Measurements from ENCODE around the gene FGF11.

Gene FGF11

DNA sequence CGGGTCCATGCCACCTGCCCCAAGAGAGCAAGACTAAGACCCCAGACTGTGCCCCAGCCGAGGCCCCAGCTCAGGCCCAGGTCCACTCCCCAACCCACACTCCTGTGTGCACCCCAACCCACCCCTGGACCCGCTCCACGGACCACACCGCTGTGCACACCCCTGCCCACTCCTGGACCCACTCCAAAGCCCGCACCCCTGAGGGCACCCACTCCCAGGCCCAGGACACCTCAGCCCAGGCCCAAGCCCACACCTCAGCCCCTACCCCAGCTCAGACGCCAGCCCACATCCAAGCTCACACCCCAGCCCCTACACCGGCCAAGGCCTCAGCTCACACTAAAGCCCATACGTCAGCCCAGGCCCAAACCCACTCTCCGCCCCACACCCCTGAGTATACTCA is 9.6 kb upstream of the FGF11 start:
- ATAC-seq (replicated peaks) (no peak), DNase-seq (no peak)
- no peaks in the 10 kb centered on the region for H3K9me3 Mint-ChIP-seq
- H3K27me3 Mint-ChIP-seq: no peaks in the 10 kb centered on the region
- no peak overlapping the region for H3K27ac Mint-ChIP-seq
- H3K4me1 Mint-ChIP-seq (ENCODE audit: low read depth in 2 of 2): no peaks in the 10 kb centered on the region
- no peaks in the 10 kb centered on the region for H3K36me3 Mint-ChIP-seq (ENCODE audit: insufficient read depth)
- no peak overlapping the region for H3K4me3 Mint-ChIP-seq

DNA sequence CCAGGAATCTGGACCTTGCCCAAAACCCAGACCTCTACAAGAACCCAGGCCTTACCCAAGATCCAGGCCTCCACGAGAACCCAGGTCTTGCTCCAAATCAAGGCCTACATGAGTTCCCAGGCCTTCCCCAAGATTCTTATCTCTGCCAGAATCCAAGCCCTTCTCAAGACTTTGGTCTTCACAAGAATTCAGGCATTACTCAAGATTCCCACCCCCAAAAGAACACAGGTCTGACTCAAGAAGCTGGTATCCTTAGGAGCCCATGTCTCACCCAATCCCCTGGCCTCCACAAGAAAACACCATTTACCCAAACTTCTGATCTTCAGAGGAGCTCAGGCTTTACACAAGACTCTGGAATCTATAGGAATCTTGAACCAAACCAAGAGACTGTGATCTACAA is 8.1 kb upstream of the FGF11 start:
- DNase-seq: no peak
- H3K4me1 Mint-ChIP-seq (ENCODE audit: low read depth in 2 of 2): peaks cover 9 to 12% of the 10 kb centered on the region in 2 donors

DNA sequence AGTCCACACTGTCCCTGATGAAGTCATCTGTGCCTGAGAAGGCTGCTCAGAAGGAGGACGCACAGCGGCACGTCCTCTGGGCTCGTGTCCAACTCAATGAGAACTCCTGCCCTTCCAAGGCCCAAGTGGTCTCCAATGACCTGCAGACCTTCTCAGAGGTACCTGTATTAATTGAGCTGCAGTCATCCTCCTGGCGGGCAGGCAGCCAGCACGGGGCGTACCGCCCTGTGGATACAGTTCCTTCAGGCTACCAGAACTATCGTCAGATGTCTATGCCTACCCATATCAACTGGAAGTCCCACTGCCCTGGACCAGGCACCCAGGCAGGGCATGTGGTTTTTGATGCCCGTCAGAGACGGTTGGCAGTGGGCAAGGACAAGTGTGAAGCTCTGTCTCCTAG is 7.0 kb upstream of the FGF11 start:
- ATAC-seq (replicated peaks): no peak
- Mint-ChIP-seq H3K4me1 (ENCODE audit: low read depth in 2 of 2) (peaks cover 16 to 19% of the 10 kb centered on the region in 2 donors), H3K36me3 (ENCODE audit: insufficient read depth) (peaks cover 21% of the 10 kb centered on the region), H3K4me3 (no peak overlapping the region), H3K9me3 (no peaks in the 10 kb centered on the region), H3K27me3 (no peaks in the 10 kb centered on the region), H3K27ac (no peak overlapping the region)
- no peak for DNase-seq

More for the DNA sequence above, 8.1 kb upstream of the FGF11 start:
- H3K27ac Mint-ChIP-seq: no peak overlapping the region
- no peaks in the 10 kb centered on the region for H3K27me3 Mint-ChIP-seq
- peaks cover 10% of the 10 kb centered on the region for H3K36me3 Mint-ChIP-seq (ENCODE audit: insufficient read depth)
- no peak for ATAC-seq (replicated peaks)
- no peak overlapping the region for H3K4me3 Mint-ChIP-seq
- H3K9me3 Mint-ChIP-seq: no peaks in the 10 kb centered on the region

DNA sequence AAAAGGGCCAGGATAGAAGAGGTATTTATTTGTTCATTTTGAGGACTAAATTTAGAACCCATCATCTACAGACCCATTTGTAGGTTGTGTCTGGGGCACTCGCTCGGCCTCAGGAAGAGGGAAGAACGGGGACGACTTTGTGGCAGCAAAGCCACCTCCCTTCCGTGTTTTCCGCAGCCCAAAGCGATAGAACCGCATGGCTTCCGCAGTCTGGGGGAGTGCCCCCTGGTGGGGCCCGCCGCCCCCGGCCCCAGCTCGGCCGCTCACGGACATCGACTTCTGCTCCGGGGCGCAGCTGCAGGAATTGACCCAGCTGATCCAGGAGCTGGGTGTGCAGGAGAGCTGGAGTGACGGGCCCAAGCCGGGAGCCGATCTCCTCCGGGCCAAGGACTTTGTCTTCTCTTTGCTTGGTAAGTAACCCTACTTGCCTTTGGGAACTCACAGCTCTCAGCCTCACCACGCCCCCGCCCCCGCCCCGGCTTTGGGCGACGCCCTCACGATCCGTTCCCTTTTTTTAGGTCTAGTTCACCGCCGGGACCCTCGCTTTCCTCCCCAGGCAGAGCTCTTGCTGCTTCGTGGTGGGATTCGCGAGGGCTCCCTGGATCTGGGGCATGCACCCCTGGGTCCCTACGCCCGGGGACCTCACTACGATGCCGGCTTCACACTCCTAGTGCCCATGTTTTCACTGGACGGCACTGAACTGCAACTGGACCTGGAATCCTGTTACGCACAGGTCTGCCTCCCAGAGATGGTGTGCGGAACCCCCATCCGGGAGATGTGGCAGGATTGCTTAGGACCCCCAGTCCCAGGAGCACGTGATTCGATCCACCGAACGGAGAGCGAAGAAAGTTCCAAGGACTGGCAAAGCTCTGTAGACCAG is 3.4 kb upstream of the FGF11 start:
- Mint-ChIP-seq H3K9me3 (no peaks in the 10 kb centered on the region), H3K4me3 (peak overlapping the region; percentile 93 to 97), H3K36me3 (ENCODE audit: insufficient read depth) (peaks cover 28% of the 10 kb centered on the region), H3K27ac (peak overlapping the region; percentile 90 to 93), H3K27me3 (peaks cover 22 to 34% of the 10 kb centered on the region in 2 donors), H3K4me1 (ENCODE audit: low read depth in 2 of 2) (peaks cover 34 to 41% of the 10 kb centered on the region in 2 donors)
- ATAC-seq (replicated peaks) (peak; percentile 37), DNase-seq (peak; percentile 11 to 41 (median 27))

DNA sequence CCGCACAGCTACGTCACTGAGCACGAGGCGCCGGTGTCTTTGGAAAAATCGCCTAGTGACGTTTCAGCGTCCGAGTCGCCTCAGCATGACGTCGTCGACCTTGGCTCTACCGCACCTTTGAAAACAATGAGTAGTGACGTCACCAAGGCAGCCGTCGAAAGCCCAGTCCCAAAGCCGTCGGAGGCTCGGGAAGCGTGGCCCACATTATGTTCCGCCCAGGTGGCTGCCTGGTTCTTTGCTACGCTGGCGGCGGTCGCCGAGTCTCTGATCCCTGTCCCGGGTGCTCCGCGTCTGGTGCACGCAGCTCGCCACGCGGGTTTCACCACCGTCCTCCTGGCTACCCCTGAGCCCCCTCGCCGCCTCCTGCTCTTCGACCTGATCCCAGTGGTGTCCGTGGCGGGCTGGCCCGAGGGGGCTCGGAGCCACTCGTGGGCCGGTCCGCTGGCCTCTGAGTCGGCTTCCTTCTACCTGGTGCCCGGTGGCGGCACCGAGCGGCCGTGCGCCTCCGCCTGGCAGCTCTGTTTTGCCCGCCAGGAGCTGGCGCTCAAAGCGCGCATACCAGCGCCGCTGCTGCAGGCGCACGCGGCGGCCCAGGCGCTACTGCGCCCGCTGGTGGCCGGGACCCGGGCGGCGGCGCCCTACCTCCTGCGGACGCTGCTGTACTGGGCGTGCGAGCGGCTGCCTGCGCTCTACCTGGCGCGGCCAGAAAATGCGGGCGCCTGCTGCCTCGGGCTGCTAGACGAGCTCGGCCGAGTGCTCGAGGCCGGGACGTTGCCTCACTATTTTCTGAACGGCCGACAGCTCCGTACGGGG is 2.5 kb upstream of the FGF11 start:
- Mint-ChIP-seq H3K36me3 (ENCODE audit: insufficient read depth) (peaks cover 28% of the 10 kb centered on the region), H3K4me1 (ENCODE audit: low read depth in 2 of 2) (peaks cover 34 to 41% of the 10 kb centered on the region in 2 donors), H3K27me3 (peaks cover 29 to 43% of the 10 kb centered on the region in 2 donors), H3K27ac (peak overlapping the region; percentile 68 to 93), H3K9me3 (no peaks in the 10 kb centered on the region), H3K4me3 (peak overlapping the region; percentile 93 to 97)
- ATAC-seq (replicated peaks): peak; percentile 65
- peak; percentile 72 to 82 (median 78) for DNase-seq

DNA sequence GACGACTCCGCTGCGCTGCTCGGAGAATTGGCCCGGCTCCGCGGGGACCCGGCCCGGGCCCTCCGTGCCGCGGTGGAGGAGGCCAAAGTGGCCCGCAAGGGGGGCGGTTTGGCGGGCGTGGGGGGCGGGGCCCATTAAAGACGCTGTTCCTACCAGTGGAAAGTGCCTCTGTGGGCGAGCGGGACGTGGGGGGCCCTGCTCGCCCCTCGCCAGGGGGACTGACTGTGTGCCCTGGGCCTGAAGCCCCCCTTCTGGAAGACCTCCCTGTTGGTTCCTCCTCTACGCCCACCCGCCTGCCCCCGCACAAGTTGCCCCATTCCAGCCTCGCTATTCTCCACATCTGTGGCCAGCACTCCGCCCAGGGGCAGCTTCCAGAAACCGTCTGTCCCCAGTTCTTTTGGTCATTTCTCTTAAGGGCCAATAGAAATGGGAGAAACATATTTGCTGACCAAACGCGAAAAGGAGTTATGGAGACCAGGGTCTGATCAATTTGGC is 1.9 kb upstream of the FGF11 start:
- H3K4me3 Mint-ChIP-seq: peak overlapping the region; percentile 93 to 97
- no peak for DNase-seq
- peaks cover 34 to 41% of the 10 kb centered on the region in 2 donors for H3K4me1 Mint-ChIP-seq (ENCODE audit: low read depth in 2 of 2)
- peaks cover 28% of the 10 kb centered on the region for H3K36me3 Mint-ChIP-seq (ENCODE audit: insufficient read depth)
- ATAC-seq (replicated peaks): no peak
- H3K9me3 Mint-ChIP-seq: no peaks in the 10 kb centered on the region
- H3K27me3 Mint-ChIP-seq: peaks cover 35 to 49% of the 10 kb centered on the region in 2 donors
- peak overlapping the region in 1 of 2 donors; percentile 93 for H3K27ac Mint-ChIP-seq

DNA sequence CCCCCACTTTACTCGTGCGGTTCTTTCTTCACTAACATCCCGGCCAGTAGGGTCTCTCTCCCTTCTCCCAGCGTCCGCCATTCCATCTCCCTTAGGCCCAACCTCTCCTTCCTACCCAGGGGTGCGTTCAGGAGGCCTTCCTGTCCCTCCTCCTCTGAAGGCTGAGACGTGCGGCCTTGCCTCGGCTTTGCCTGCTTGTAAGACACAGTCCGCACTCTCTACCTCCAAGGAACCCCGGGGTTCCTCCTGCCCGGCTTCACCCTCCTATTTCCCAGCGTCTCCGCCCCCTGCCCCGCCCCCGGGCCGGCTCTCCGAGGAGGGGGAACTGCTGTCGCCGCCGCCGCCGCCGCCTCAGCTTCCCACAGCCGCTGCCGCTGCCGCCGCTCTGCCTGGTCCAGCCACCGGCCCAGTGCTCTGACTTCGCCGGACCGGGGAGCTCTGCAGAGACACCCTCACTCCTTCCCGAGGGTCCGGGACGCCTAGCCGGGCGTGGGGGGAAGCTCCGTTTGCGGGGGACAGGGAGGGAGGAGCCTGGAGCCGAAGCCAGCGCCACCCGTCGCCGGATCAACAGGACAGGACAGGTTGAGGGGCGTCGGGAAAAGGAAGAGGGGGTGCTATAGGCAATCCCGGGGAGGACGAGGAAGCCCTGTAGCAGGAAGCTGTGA is 1.2 kb upstream of the FGF11 start:
- Mint-ChIP-seq H3K4me1 (ENCODE audit: low read depth in 2 of 2) (peaks cover 34 to 41% of the 10 kb centered on the region in 2 donors), H3K9me3 (no peaks in the 10 kb centered on the region), H3K36me3 (ENCODE audit: insufficient read depth) (peaks cover 28% of the 10 kb centered on the region), H3K4me3 (peak overlapping the region; percentile 60 to 76), H3K27me3 (peaks cover 40 to 53% of the 10 kb centered on the region in 2 donors), H3K27ac (peak overlapping the region in 1 of 2 donors; percentile 16)
- peak in 1 of 3 experiments; percentile 12 for DNase-seq
- ATAC-seq (replicated peaks): no peak

DNA sequence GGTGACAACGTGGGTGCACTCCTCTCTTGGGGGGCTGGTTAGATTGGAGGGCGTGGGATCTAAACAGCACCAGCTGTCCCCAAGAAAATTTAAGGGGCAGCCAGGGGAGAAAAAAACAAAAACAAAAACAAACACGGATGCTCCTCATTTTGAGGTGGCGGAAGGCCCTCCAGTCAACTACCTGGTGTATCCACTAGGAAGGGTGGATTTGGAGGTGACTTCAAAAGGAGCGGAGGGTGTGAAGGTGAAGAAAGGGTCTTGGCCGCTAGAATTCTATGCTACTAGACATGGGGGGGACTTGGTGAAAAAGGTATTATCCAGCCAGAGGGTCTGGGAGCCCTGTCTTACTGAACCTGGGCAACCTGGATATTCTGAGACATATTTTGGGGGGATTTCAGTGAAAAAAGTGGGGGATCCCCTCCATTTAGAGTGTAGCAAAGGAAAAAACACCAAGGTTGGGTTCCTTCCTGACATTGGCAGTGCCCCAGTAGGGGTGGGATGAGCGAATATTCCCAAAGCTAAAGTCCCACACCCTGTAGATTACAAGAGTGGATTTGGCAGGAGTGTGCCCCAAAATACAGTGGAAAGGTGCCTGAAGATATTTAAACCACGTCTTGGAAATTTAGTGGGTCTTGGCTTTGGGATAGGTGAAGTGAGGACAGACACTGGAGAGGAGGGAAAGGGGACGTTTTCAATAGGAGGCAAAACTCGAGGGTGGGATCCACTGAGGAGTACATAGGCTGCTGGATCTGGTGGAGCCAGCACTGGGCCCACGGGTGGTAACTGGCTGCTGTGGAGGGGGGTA is 454 bp upstream of the FGF11 start:
- Mint-ChIP-seq H3K9me3 (no peaks in the 10 kb centered on the region), H3K36me3 (ENCODE audit: insufficient read depth) (peaks cover 30% of the 10 kb centered on the region), H3K27ac (peak overlapping the region in 1 of 2 donors; percentile 16), H3K27me3 (peaks cover 47 to 61% of the 10 kb centered on the region in 2 donors), H3K4me3 (peak overlapping the region; percentile 60 to 76), H3K4me1 (ENCODE audit: low read depth in 2 of 2) (peaks cover 34 to 41% of the 10 kb centered on the region in 2 donors)
- ATAC-seq (replicated peaks) (no peak), DNase-seq (no peak)

DNA sequence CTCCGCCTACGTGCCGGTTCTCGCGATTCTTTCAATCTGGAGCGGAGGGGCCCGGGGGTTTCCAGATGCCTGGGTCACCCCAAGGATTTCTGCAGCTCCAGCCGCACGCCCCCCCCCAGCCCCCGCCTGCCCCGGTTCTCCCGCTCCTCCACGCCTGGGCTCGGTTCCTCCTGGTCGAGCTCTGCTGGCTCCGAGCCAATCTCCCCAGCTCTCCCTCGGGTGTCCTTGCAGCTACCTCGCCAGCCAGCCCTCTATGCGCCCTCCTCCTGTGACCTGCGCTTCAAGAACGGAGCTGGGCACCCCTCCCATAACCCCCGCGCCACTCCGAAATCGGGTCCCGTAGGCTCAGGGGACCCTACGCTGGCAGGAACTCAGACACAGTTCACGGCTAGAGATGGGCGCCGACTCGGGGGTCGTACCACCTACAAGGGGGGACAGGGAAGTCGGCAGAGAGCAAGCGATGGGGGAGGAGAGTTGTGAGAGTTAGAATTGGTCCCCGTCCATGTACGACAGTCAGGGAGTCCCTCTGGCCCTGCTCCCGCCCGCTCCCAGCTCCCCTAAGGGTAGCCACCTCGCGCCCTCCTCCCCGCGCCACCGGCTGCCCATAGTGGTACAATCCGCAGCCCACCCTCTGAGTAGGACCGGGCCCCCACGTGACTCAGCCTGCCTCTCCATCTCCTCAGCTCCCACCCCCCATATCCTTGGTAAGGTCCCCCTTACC is 961 bp downstream of the FGF11 start:
- ATAC-seq (replicated peaks) (no peak), DNase-seq (peak in 2 of 3 experiments; percentile 18 to 19)
- Mint-ChIP-seq H3K36me3 (ENCODE audit: insufficient read depth) (peaks cover 25% of the 10 kb centered on the region), H3K27me3 (peaks cover 56 to 73% of the 10 kb centered on the region in 2 donors), H3K27ac (peak overlapping the region in 1 of 2 donors; percentile 87), H3K4me1 (ENCODE audit: low read depth in 2 of 2) (peaks cover 33 to 39% of the 10 kb centered on the region in 2 donors), H3K4me3 (peak overlapping the region; percentile 78 to 83), H3K9me3 (no peaks in the 10 kb centered on the region)

DNA sequence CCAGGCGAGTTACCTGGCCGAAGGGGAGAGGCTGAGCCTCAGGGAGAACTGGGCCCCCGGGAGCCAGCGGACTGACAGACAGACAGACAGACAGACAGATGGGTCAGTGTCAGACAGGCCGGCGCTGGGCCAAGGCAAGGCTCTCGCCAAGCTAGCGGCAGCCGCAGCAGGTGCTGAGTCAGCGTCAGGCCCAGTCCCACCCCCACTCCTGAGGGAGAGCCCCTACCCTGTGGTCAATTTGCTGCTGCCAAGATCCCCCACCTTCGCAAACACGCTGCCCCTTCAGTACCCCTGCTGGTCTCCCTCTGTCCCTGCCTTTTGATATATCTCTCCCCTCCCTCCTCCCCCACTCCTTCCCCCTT is 1.5 kb downstream of the FGF11 start:
- Mint-ChIP-seq H3K4me3 (peak overlapping the region; percentile 78 to 83), H3K27ac (no peak overlapping the region), H3K4me1 (ENCODE audit: low read depth in 2 of 2) (peaks cover 37 to 40% of the 10 kb centered on the region in 2 donors), H3K27me3 (peaks cover 61 to 79% of the 10 kb centered on the region in 2 donors), H3K36me3 (ENCODE audit: insufficient read depth) (peaks cover 23% of the 10 kb centered on the region), H3K9me3 (no peaks in the 10 kb centered on the region)
- ATAC-seq (replicated peaks) (no peak), DNase-seq (no peak)

DNA sequence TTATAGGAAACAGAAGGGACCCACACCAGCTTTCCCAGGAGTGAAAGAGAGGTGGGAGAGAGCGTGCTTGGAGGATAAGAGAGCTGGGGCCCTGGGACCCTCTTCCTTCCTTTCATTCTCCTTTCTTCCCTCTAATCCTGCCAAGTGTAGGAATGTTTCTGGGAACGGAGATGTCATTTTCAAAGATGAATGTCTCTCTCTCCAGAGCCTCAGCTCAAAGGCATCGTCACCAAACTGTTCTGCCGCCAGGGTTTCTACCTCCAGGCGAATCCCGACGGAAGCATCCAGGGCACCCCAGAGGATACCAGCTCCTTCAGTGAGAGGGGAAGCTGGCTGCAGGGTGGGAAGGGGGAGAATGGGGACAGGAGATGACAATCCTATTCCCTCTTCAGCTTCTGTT is 2.0 kb downstream of the FGF11 start:
- H3K36me3 Mint-ChIP-seq (ENCODE audit: insufficient read depth): peaks cover 19% of the 10 kb centered on the region
- no peaks in the 10 kb centered on the region for H3K9me3 Mint-ChIP-seq
- no peak overlapping the region for H3K4me3 Mint-ChIP-seq
- H3K4me1 Mint-ChIP-seq (ENCODE audit: low read depth in 2 of 2): peaks cover 33 to 39% of the 10 kb centered on the region in 2 donors
- ATAC-seq (replicated peaks) (no peak), DNase-seq (no peak)
- H3K27me3 Mint-ChIP-seq: peaks cover 66 to 83% of the 10 kb centered on the region in 2 donors
- H3K27ac Mint-ChIP-seq: no peak overlapping the region

DNA sequence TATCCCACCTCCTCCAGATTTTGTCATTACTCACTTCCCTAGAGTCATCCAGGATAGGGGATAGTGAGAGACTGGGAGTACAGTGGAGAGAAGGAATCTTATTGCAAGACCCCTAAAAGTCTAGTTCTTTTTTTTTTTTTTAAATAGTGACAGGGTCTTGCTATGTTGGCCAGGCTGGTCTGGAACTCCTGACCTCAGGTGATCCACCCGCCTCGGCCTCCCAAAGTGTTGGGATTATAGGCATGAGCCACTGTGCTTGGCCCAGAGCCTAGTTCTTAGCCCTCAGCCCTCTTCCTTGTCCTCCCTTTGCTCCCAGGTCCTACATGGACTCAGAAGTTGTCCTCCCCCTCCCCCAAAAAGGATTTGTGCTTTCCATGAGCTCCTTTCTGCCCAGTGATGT is 2.8 kb downstream of the FGF11 start:
- ATAC-seq (replicated peaks) (no peak), DNase-seq (no peak)
- Mint-ChIP-seq H3K27me3 (peaks cover 70 to 92% of the 10 kb centered on the region in 2 donors), H3K36me3 (ENCODE audit: insufficient read depth) (peaks cover 10% of the 10 kb centered on the region), H3K9me3 (no peaks in the 10 kb centered on the region), H3K27ac (no peak overlapping the region), H3K4me1 (ENCODE audit: low read depth in 2 of 2) (peaks cover 28 to 33% of the 10 kb centered on the region in 2 donors), H3K4me3 (no peak overlapping the region)
